HepG2 (cell line): ENCODE measurements around the gene SMARCC1. TPM values are rescaled to one million over a fixed set of nuclear protein-coding genes. Genes with fewer than 3 reads are reported as not detected.

ENCODE experiments used
- ARID2 ChIP-seq: sonication (generic); formaldehyde crosslinking; IDR thresholded peaks from 2 replicates; pipeline ENCODE4 v1.8.1; 2022; ENCODE audit warnings: mild to moderate bottlenecking, missing genetic modification reagents, borderline replicate concordance
- ELF3 ChIP-seq: IDR thresholded peaks from 2 replicates; pipeline ENCODE4 v1.6.1; 2016; ENCODE audit warnings: missing genetic modification reagents, missing compliant biosample characterization
- ERF ChIP-seq: IDR thresholded peaks from 2 replicates; pipeline ENCODE4 v1.6.1; 2018; ENCODE audit warnings: missing biosample characterization, missing genetic modification reagents
- ESRRA ChIP-seq: sonication (generic); formaldehyde crosslinking; IDR thresholded peaks from 2 replicates; pipeline ENCODE4 v1.5.1; 2020; ENCODE audit warnings: mild to moderate bottlenecking, low read depth, missing genetic modification reagents
- JUND ChIP-seq: sonication (generic); formaldehyde crosslinking; IDR thresholded peaks from 2 replicates; pipeline ENCODE4 v1.8.0; 2022; ENCODE audit warnings: mild to moderate bottlenecking, missing genetic modification reagents
- ONECUT2 ChIP-seq: sonication (generic); formaldehyde crosslinking; IDR thresholded peaks from 2 replicates; pipeline ENCODE4 v1.4.0; 2020; ENCODE audit warnings: missing genetic modification reagents
- PCBP2 ChIP-seq: fragments of 200-400 bp; formaldehyde crosslinking; optimal IDR thresholded peaks from 2 replicates; pipeline ENCODE3; 2018; ENCODE audit warnings: low read length, low read depth; ENCODE audit not compliant: poor library complexity, severe bottlenecking
- PITX1 ChIP-seq: sonication (generic); formaldehyde crosslinking; IDR thresholded peaks from 2 replicates; pipeline ENCODE4 v1.5.1; 2020; ENCODE audit warnings: mild to moderate bottlenecking, missing genetic modification reagents
- TEAD3 ChIP-seq: optimal IDR thresholded peaks from 2 replicates; pipeline ENCODE3; 2016; ENCODE audit warnings: borderline replicate concordance
- ZC3H4 ChIP-seq: sonication (generic); formaldehyde crosslinking; IDR thresholded peaks from 2 replicates; pipeline ENCODE4 v1.4.0; 2020; ENCODE audit warnings: missing genetic modification reagents, borderline replicate concordance
- ZNF124 ChIP-seq: sonication (generic); formaldehyde crosslinking; IDR thresholded peaks from 2 replicates; pipeline ENCODE4 v1.4.0; 2020; ENCODE audit warnings: missing genetic modification reagents
- ZNF138 ChIP-seq: sonication (generic); formaldehyde crosslinking; IDR thresholded peaks from 2 replicates; pipeline ENCODE4 v1.5.0; 2020; ENCODE audit warnings: mild to moderate bottlenecking, low read depth, missing genetic modification reagents
- ZNF331 ChIP-seq: sonication (generic); formaldehyde crosslinking; IDR thresholded peaks from 2 replicates; pipeline ENCODE4 v1.4.0; 2020; ENCODE audit warnings: missing genetic modification reagents
- ZNF335 ChIP-seq: sonication (generic); formaldehyde crosslinking; IDR thresholded peaks from 2 replicates; pipeline ENCODE4 v1.4.0; 2020; ENCODE audit warnings: missing genetic modification reagents
- ZNF530 ChIP-seq: sonication (generic); formaldehyde crosslinking; IDR thresholded peaks from 2 replicates; pipeline ENCODE4 v1.5.0; 2020; ENCODE audit warnings: low read depth, mild to moderate bottlenecking, missing genetic modification reagents
- polyA plus RNA-seq, 8 experiments: library from polyadenylated mRNA; depleted of rRNA in 3 of 8; stranded (reverse) in 7 of 8; unstranded in 1 of 8; fragments of >200 nt; fragmentation: Illumina TruSeq in 4 of 8; extraction: Trizol in 4 of 8; gene quantifications; 2 replicates each; pipeline versions ENCODE4 v1.2.1 to v1.2.3, GENCODE V29; 2011 to 2016; ENCODE audit warnings: low read depth in 4 of 8, missing spikeins in 1 of 8, mixed read lengths in 1 of 8; ENCODE audit not compliant: insufficient read depth in 1 of 8
- total RNA-seq, 5 experiments: library from RNA; depleted of rRNA; stranded (reverse); fragments of >200 nt; fragmentation: Illumina TruSeq; extraction: Trizol; gene quantifications; 2 replicates each; pipeline ENCODE4 v1.2.3, GENCODE V29; 2016; ENCODE audit warnings: low read depth in 1 of 5
- TF ChIP-seq, protein P1 (sequence below): IDR thresholded peaks from 2 replicates; pipeline ENCODE4 v1.6.1; 2016; ENCODE audit warnings: low read depth, borderline replicate concordance
- TF ChIP-seq, protein P2 (sequence below): sonication (generic); formaldehyde crosslinking; IDR thresholded peaks from 2 replicates; pipeline ENCODE4 v1.9.0; 2021; ENCODE audit warnings: missing genetic modification reagents, mild to moderate bottlenecking, borderline replicate concordance
- TF ChIP-seq, protein P3 (sequence below): sonication (generic); formaldehyde crosslinking; IDR thresholded peaks from 2 replicates; pipeline ENCODE4 v1.5.0; 2020; ENCODE audit warnings: mild to moderate bottlenecking, missing genetic modification reagents
- TF ChIP-seq, protein P4 (sequence below): sonication (generic); formaldehyde crosslinking; IDR thresholded peaks from 2 replicates; pipeline ENCODE4 v1.5.1; 2020; ENCODE audit warnings: mild to moderate bottlenecking, missing genetic modification reagents
- TF ChIP-seq, protein P5 (sequence below): sonication (generic); formaldehyde crosslinking; IDR thresholded peaks from 2 replicates; pipeline ENCODE4 v1.4.0; 2020; ENCODE audit warnings: mild to moderate bottlenecking, missing genetic modification reagents

The SMARCC1 gene
- total and polyA plus RNA-seq, 2 of the 13 experiments (the other 11 are each of a cell fraction or from before 2014, with no cell fraction given) = 47.9 to 58.4 TPM

DNA sequence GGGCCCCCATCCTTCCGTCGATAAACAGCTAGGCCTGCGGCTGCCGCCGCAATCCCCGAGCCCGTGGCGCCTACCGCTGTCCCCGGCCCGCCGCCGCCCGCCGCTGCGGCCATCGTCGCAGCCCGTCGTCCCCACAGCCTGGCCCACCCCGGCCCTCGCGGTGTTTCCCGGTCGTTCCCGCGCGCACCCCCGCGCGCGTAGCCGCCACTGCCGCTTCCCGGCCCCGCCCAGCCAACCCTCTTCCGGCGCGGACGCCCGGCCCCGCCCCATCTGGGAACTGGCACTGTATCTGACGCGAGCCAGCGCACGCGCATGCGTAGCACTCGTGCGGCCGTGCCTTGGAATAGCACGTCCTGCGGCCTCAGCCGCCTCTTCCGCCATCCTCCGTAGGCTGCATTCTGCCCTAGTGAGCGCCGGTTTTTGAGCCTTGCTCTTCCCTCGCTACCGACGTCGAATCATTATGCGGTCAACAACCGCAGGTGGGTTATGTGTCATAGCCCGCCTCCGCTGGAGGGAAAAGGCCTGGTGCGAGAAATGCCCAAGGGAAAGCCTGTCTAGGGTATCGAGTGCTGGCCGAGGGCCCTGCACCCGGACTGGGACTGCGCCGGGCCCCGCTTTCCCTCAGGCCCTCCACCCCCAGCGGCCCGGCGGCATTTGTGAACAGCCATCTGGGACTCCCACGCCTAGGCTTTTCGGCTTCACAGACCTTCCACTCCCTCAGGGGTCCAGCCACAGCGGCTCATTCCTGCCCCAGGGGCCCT is at the start of gene SMARCC1 (continued):
- TF ChIP-seq PCBP2 (no peak), ZNF124 (no peak), ZNF331 (CRISPR knock-in tag) (peak; percentile 85), ZC3H4 (CRISPR knock-in tag) (no peak), ELF3 (peak; percentile 83), PITX1 (CRISPR knock-in tag) (no peak), ESRRA (CRISPR knock-in tag) (0 out of 2 replicates have a peak, but pooled peaks have one; percentile 10), TEAD3 (peak; percentile 67), ZNF530 (CRISPR knock-in tag) (no peak), ARID2 (CRISPR knock-in tag) (peak; percentile 90), ERF (peak; percentile 81; the same call in 1 of the 2 replicates), ZNF335 (CRISPR knock-in tag) (peak; percentile 77; the same call in 1 of the 2 replicates), ONECUT2 (CRISPR knock-in tag) (no peak), ZNF138 (CRISPR knock-in tag) (peak; percentile 89; the same call in 1 of the 2 replicates), JUND (CRISPR knock-in tag) (no peak)
- TF ChIP-seq, protein P1, sequence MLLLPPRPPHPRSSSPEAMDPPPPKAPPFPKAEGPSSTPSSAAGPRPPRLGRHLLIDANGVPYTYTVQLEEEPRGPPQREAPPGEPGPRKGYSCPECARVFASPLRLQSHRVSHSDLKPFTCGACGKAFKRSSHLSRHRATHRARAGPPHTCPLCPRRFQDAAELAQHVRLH = peak; percentile 90; the same call in 1 of the 2 replicates
- TF ChIP-seq, protein P2, sequence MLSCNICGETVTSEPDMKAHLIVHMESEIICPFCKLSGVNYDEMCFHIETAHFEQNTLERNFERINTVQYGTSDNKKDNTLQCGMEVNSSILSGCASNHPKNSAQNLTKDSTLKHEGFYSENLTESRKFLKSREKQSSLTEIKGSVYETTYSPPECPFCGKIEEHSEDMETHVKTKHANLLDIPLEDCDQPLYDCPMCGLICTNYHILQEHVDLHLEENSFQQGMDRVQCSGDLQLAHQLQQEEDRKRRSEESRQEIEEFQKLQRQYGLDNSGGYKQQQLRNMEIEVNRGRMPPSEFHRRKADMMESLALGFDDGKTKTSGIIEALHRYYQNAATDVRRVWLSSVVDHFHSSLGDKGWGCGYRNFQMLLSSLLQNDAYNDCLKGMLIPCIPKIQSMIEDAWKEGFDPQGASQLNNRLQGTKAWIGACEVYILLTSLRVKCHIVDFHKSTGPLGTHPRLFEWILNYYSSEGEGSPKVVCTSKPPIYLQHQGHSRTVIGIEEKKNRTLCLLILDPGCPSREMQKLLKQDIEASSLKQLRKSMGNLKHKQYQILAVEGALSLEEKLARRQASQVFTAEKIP = no peak
- TF ChIP-seq, protein P3, sequence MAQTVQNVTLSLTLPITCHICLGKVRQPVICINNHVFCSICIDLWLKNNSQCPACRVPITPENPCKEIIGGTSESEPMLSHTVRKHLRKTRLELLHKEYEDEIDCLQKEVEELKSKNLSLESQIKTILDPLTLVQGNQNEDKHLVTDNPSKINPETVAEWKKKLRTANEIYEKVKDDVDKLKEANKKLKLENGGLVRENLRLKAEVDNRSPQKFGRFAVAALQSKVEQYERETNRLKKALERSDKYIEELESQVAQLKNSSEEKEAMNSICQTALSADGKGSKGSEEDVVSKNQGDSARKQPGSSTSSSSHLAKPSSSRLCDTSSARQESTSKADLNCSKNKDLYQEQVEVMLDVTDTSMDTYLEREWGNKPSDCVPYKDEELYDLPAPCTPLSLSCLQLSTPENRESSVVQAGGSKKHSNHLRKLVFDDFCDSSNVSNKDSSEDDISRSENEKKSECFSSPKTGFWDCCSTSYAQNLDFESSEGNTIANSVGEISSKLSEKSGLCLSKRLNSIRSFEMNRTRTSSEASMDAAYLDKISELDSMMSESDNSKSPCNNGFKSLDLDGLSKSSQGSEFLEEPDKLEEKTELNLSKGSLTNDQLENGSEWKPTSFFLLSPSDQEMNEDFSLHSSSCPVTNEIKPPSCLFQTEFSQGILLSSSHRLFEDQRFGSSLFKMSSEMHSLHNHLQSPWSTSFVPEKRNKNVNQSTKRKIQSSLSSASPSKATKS (CRISPR knock-in tag) = no peak; the same call in 1 of the 2 replicates
- TF ChIP-seq, protein P4, sequence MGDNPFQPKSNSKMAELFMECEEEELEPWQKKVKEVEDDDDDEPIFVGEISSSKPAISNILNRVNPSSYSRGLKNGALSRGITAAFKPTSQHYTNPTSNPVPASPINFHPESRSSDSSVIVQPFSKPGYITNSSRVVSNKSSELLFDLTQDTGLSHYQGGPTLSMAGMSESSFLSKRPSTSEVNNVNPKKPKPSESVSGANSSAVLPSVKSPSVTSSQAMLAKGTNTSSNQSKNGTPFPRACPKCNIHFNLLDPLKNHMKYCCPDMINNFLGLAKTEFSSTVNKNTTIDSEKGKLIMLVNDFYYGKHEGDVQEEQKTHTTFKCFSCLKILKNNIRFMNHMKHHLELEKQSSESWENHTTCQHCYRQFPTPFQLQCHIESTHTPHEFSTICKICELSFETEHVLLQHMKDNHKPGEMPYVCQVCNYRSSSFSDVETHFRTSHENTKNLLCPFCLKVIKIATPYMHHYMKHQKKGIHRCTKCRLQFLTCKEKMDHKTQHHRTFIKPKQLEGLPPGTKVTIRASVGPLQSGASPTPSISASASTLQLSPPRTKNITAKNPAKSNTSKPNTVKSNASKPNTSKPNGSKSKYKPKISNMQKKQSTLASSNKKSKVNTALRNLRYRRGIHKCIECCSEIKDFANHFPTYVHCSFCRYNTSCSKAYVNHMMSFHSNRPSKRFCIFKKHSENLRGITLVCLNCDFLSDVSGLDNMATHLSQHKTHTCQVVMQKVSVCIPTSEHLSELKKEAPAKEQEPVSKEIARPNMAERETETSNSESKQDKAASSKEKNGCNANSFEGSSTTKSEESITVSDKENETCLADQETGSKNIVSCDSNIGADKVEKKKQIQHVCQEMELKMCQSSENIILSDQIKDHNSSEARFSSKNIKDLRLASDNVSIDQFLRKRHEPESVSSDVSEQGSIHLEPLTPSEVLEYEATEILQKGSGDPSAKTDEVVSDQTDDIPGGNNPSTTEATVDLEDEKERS = no peak
- TF ChIP-seq, protein P5, sequence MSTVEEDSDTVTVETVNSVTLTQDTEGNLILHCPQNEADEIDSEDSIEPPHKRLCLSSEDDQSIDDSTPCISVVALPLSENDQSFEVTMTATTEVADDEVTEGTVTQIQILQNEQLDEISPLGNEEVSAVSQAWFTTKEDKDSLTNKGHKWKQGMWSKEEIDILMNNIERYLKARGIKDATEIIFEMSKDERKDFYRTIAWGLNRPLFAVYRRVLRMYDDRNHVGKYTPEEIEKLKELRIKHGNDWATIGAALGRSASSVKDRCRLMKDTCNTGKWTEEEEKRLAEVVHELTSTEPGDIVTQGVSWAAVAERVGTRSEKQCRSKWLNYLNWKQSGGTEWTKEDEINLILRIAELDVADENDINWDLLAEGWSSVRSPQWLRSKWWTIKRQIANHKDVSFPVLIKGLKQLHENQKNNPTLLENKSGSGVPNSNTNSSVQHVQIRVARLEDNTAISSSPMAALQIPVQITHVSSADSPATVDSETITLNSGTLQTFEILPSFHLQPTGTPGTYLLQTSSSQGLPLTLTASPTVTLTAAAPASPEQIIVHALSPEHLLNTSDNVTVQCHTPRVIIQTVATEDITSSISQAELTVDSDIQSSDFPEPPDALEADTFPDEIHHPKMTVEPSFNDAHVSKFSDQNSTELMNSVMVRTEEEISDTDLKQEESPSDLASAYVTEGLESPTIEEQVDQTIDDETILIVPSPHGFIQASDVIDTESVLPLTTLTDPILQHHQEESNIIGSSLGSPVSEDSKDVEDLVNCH (CRISPR knock-in tag) = no peak
